ENCODE results near the gene MYL5.

Gene MYL5

GRCh38 chr4:708631-708933, 34.2 kb downstream of the MYL5 start:
- no peak for DNase-seq

- no peak for DNase-seq
These were observed 35.0 kb downstream of the MYL5 start for GRCh38 chr4:709348-709747.

- DNase-seq, result no peak
These were observed 35.8 kb downstream of the MYL5 start for GRCh38 chr4:710116-710515.

GRCh38 chr4:710916-711315, 36.6 kb downstream of the MYL5 start:
- no peak for DNase-seq

- no peak for DNase-seq
These were observed 37.8 kb downstream of the MYL5 start for GRCh38 chr4:712093-712492.

- DNase-seq, result no peak
These were observed 38.7 kb downstream of the MYL5 start for GRCh38 chr4:712916-713632.

- no peak for DNase-seq
These were observed 39.7 kb downstream of the MYL5 start for GRCh38 chr4:714087-714486.

- DNase-seq, result no peak
These were observed 43.4 kb downstream of the MYL5 start for GRCh38 chr4:717601-718320.

- DNase-seq, result no peak
These were observed 44.1 kb downstream of the MYL5 start for GRCh38 chr4:718460-718859.

GRCh38 chr4:720111-720860, 45.9 kb downstream of the MYL5 start:
- no peak for DNase-seq

- DNase-seq, result no peak
These were observed 47.2 kb downstream of the MYL5 start for GRCh38 chr4:721261-722168.

GRCh38 chr4:722169-722725, 47.9 kb downstream of the MYL5 start:
- DNase-seq, result no peak

GRCh38 chr4:722851-723360, 48.6 kb downstream of the MYL5 start:
- DNase-seq, result no peak

GRCh38 chr4:723751-724530, 49.6 kb downstream of the MYL5 start:
- DNase-seq, result no peak

- no peak for DNase-seq
These were observed 51.3 kb downstream of the MYL5 start for GRCh38 chr4:725391-726234.

- DNase-seq, result peak; percentile 38
These were observed 52.0 kb downstream of the MYL5 start for GRCh38 chr4:726235-726787.

GRCh38 chr4:726838-727237, 52.5 kb downstream of the MYL5 start:
- DNase-seq, result no peak

- DNase-seq, result no peak
These were observed 53.2 kb downstream of the MYL5 start for GRCh38 chr4:727576-727975.

- no peak for DNase-seq
These were observed 55.3 kb downstream of the MYL5 start for GRCh38 chr4:729336-730315.

All from NCI-H1694 treated with DMSO at 0.1 percent for 48 hours (cell line).